Thyroid gland (tissue), 4 donors: ENCODE data around the gene SCN4A.

Experiments used
- CTCF ChIP-seq, 6 experiments: fragments of 200-600 bp in 3 of 6; fragments of 450-650 bp in 3 of 6; sonication (generic) in 3 of 6; IDR thresholded peaks; one replicate each; pipeline ENCODE4 v1.5.1; 2016 to 2019; ENCODE audit warnings: antibody characterized with exemption in 6 of 6, mild to moderate bottlenecking in 2 of 6, inconsistent platforms in 1 of 6, moderate library complexity in 1 of 6
- POLR2A ChIP-seq, 2 donors: fragments of 450-650 bp; IDR thresholded peaks; one replicate each; pipeline ENCODE4 v1.6.1; 2017; ENCODE audit warnings: antibody characterized with exemption in 2 of 2, mild to moderate bottlenecking in 2 of 2, moderate library complexity in 1 of 2

DNA sequence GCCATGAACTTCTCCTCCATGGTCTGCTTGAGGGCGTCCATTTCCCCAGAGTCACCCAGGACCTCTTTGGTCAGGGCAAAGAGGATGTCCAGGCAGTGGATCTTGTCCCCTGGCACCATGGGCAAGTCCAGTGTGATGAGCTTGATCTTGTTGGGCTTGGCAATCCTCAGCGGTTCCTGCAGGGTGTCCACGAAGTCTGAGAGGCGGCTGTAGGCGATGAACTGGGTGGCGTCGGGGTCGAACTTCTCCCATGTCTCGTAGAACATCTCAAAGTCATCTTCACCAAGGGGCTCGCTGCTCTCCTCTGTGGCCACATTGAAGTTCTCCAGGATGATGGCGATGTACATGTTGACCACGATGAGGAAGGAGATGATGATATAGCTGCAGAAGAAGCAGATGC lies 31.6 kb downstream of the SCN4A start:
- TF ChIP-seq CTCF (IDR thresholded peaks at IDR 0.05) = no peak
- TF ChIP-seq POLR2A (IDR thresholded peaks at IDR 0.05) = no peak
